BLaER1 treated with 17β-estradiol and CSF1 and Interleukin-3, amounts not matched to agents 10 nM and 100 nM (cell line): ENCODE data around the gene FAM13B.
"Not testable (repeated sequence)": the region's sequence is repeated elsewhere in the genome, so short reads cannot be mapped to it uniquely, and the experiment has no call there.

Source experiments
- H3K27ac ChIP-seq, 11 experiments: shearing (Covaris generic); formaldehyde crosslinking; 2 replicates each; pipeline ENCODE4 v1.8.1; 2022
- H3K27me3 ChIP-seq, 11 experiments: shearing (Covaris generic); formaldehyde crosslinking; 2 replicates each; pipeline ENCODE4 v1.8.1; 2022
- H3K36me3 ChIP-seq, 11 experiments: shearing (Covaris generic); formaldehyde crosslinking; 2 replicates each; pipeline ENCODE4 v1.8.1; 2022
- H3K4me1 ChIP-seq, 10 experiments: shearing (Covaris generic); formaldehyde crosslinking; 2 replicates each; pipeline ENCODE4 v1.8.1; 2022
- H3K4me2 ChIP-seq, 11 experiments: shearing (Covaris generic); formaldehyde crosslinking; 2 replicates each; pipeline ENCODE4 v1.8.1; 2022
- H3K4me3 ChIP-seq, 10 experiments: shearing (Covaris generic); formaldehyde crosslinking; 2 replicates each; pipeline ENCODE4 v1.8.1; 2022
- H3K9ac ChIP-seq, 11 experiments: shearing (Covaris generic); formaldehyde crosslinking; 2 replicates each; pipeline ENCODE4 v1.8.1; 2022
- H3K9me3 ChIP-seq, 11 experiments: shearing (Covaris generic); formaldehyde crosslinking; replicated peaks in 1 of 11; 2 replicates each; pipeline ENCODE4 v1.8.1; 2022
- H4K20me1 ChIP-seq, 11 experiments: shearing (Covaris generic); formaldehyde crosslinking; 2 replicates each; pipeline ENCODE4 v1.8.1; 2022
- Cebpa-rat ChIP-seq, 11 experiments: shearing (Covaris generic); IDR thresholded peaks; 2 replicates each; pipeline ENCODE4 v1.8.1; 2022

The FAM13B gene

DNA sequence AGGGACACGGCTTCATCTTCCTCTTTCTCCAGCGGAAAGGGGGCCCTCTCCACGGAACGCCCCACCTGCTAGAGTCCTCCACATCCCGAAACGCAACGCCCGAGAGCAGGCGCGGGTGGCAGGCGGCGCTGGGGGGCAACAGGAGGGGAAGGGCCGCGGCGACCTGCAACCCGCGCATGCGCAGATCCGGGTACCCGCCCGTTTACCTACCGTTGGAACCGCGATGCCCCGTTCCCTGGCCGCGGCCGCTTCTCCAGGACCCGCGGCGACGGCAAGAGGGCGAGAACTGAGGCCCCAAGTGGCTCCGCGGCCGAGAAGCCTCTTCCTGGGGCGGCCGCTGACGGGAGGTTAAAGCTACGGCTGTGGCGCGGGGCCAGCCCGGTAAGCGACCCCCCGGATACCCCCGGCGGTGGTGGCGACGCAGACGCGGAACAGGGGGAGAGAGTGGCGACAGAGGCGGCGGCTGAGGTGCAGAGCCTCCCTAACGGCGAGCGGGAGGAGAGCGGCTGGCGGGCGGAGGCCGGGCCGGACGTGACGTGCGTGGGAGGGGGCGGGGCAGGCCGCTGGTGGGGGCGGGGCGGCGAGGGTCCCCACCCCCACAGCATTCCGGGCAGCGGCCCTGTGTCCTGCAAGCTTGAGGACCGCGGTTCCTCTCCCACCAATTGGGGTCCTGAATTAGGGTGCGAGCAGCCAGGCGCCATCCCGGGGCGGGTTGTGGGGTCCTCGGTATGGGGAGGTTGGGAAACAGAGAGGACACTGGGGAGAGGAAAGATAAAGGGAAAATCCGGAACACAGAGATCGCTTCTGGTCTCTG is at the start of gene FAM13B:
TSS of gene FAM13B (minus strand) at position 508 of the 814 bp plus-strand sequence. CDS start 13,968 bp downstream, outside the sequence.
- Histone ChIP-seq H3K9ac (peak within 1 kb of the TSS; percentile 91 to 97 (median 95)), H3K4me3 (peak within 1 kb of the TSS; percentile 75 to 96 (median 93)), H3K27ac (peak within 1 kb of the TSS; percentile 94 to 98 (median 95)), H3K4me1 (peaks cover 44 to 61% (median 49%) of the 10 kb centered on the region in 10 experiments), H3K9me3 (peaks cover 0 to 2% (median under 1%) of the 10 kb centered on the region in 11 experiments; a peak in 5 of 22 replicates), H4K20me1 (peaks cover 43 to 50% (median 48%) of the 10 kb centered on the region in 11 experiments), H3K36me3 (peaks cover 0 to 15% (median 2%) of the 10 kb centered on the region in 11 experiments; a peak in 12 of 22 replicates), H3K27me3 (no peaks in the 10 kb centered on the region), H3K4me2 (peak within 1 kb of the TSS; percentile 86 to 95 (median 92))
- TF ChIP-seq Cebpa-rat (IDR thresholded peaks at IDR 0.05), result no peak

DNA sequence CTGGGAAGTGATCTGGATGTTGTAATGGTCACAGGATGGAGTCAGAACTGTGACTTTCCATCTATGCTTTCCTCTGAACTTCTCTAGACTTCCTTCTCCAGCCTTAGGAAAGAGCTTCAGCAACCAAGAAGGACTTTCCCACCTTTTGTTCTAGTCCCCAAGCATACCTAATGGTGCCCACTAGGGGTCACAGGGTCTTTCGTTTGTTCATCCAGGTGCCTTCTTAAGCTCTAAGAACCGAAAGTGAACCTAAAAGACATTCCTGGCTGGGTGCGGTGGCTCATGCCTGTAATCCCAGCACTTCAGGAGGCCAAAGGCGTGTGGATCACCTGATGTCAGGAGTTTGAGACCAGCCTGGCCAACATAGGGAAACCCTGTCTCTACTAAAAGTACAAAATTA is 49.2 kb upstream of the FAM13B start:
- no peak for TF ChIP-seq Cebpa-rat (IDR thresholded peaks at IDR 0.05)
- peak overlapping the region in 2 of 11 experiments; percentile 36 to 61; a peak in 2 of 22 replicates for H3K4me2 ChIP-seq

DNA sequence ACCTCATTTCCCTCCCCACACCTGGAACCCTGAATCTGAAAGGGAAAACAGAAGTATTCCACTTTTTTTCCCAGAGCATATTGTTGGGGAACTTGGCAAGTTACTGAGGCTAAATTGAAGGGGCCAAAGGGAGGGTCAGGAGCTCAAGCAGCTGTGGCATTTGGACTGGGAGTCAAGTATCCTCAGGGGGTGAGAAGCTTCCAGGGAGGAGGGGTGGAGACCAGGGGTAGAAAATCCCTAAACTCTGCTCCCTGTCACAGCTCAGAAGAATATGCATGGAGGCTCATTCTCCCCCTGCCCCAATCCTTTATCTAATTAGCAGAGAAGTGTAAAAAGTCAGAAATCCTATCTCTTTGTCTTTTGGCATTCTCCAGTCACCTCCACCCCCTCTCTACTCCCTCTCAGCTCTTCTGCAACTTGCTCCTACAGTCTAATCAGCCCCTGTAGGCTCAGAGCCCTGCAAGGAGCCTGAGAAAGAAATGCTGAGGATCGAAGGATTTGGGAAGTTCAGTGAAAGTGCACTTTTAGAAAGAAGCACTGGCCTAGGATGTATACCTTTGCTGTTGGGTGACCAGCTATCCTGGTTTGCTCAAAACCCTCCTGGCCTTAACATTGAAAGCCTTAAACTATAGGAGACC is 45.2 kb upstream of the FAM13B start:
- Histone ChIP-seq H3K4me1 (peaks cover 6 to 14% (median 11%) of the 10 kb centered on the region in 10 experiments; a peak in 15 of 20 replicates), H4K20me1 (no peaks in the 10 kb centered on the region), H3K4me2 (no peak overlapping the region), H3K36me3 (no peaks in the 10 kb centered on the region), H3K27me3 (no peaks in the 10 kb centered on the region), H3K27ac (no peak overlapping the region), H3K4me3 (no peak overlapping the region), H3K9me3 (no peaks in the 10 kb centered on the region), H3K9ac (no peak overlapping the region)
- no peak for TF ChIP-seq Cebpa-rat (IDR thresholded peaks at IDR 0.05)

More for the DNA sequence above, 49.2 kb upstream of the FAM13B start:
- no peaks in the 10 kb centered on the region for H3K9me3 ChIP-seq
- H3K4me3 ChIP-seq, result no peak overlapping the region
- H3K36me3 ChIP-seq, result no peaks in the 10 kb centered on the region
- H3K27me3 ChIP-seq, result no peaks in the 10 kb centered on the region
- no peak overlapping the region for H3K27ac ChIP-seq
- H3K4me1 ChIP-seq, result peaks cover 6 to 14% (median 11%) of the 10 kb centered on the region in 10 experiments; a peak in 15 of 20 replicates
- no peak overlapping the region for H3K9ac ChIP-seq
- H4K20me1 ChIP-seq, result no peaks in the 10 kb centered on the region

DNA sequence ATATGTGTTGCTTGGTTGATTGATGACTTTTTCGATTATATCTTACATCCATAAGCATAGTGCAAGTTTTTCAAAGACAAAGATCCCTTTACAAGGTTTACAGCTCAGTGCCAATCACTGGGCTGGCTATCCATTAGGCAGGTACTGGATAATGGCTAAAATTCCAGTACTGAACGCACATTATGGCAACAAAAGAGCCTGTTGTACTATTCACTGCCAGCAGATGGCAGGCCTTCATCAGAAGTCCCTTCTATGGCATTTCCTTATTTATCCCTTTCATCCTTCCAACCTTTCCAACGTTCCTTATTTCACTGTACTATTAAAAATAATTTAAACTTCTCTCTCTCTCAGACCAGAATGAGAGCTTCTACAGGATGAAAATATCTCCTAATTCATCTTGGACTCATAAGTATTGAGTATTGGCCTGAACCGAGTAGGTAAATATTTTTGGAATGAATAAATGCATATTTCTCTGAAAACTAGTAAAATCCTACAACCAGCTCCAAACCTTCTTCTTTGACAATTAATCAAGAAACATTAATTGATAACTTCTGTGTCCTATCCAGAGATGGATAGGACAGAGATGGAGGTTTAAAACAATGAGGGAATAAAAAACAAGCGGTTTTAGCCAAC is 44.3 kb upstream of the FAM13B start:
- no peaks in the 10 kb centered on the region for H3K36me3 ChIP-seq
- TF ChIP-seq Cebpa-rat (IDR thresholded peaks at IDR 0.05), result no peak
- no peak overlapping the region for H3K4me3 ChIP-seq
- H3K27ac ChIP-seq, result no peak overlapping the region
- no peaks in the 10 kb centered on the region for H3K9me3 ChIP-seq
- no peak overlapping the region for H3K4me2 ChIP-seq
- H3K9ac ChIP-seq, result no peak overlapping the region
- H3K27me3 ChIP-seq, result no peaks in the 10 kb centered on the region
- peaks cover 6 to 14% (median 11%) of the 10 kb centered on the region in 10 experiments; a peak in 15 of 20 replicates for H3K4me1 ChIP-seq
- no peaks in the 10 kb centered on the region for H4K20me1 ChIP-seq

DNA sequence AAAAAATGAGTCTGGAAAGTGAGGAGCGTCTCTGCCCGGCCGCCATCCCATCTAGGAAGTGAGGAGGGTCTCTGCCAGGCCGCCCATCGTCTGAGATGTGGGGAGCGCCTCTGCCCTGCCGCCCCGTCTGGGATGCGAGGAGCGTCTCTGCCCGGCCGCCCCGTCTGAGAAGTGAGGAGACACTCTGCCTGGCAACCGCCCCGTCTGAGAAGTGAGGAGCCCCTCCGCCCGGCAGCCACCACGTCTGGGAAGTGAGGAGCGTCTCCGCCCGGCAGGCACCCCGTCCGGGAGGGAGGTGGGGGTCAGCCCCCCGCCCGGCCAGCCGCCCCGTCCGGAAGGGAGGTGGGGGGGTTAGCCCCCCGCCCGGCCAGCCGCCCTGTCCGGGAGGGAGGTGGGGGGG is 37.1 kb upstream of the FAM13B start:
- not testable (repeated sequence) for H3K9me3 ChIP-seq, H3K4me3 ChIP-seq, H3K9ac ChIP-seq, H3K27ac ChIP-seq, H4K20me1 ChIP-seq, H3K4me1 ChIP-seq, H3K27me3 ChIP-seq, H3K4me2 ChIP-seq, H3K36me3 ChIP-seq

DNA sequence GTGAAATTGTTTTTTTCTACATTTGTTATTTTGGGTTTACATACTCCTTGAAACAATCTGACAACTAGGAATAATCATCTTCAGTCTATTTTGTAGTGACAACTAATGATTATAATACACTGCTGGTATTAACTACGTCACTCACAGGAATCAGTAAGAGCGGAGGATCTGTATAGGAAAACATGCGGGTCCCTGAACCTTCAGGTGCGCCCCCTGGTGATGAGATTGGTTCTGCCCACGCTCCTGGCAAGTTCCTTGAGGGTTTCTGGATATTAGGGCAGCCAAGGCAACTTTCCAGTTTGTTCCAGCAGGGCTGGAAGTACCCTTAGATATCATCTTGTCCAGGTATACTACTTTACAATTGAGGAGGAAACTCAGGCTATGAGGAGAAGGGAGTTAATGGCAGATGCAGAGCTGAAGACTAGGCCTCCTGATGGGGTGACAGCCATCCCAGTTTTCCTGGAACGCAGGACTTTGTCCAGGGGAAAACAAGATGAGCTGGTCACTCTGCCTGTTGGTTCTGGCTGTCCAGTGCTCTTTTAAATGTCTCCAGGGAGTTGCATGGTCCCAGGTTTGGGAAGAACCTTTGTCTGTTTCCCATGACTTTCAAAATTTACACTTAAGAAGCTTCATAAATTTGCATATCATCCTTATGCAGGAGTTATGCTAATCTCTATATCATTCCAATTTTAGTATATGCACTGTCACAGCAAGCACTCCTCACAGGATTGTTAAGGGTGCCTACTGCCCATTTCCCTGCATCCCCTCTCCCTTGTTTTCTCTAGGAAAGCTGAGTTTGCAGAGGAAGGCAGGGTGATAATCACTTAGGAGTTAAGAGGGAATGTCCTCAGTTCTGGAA is 36.1 kb upstream of the FAM13B start:
- no peaks in the 10 kb centered on the region for H3K9me3 ChIP-seq
- no peaks in the 10 kb centered on the region for H3K36me3 ChIP-seq
- H3K4me3 ChIP-seq, result no peak overlapping the region
- no peaks in the 10 kb centered on the region for H4K20me1 ChIP-seq
- no peaks in the 10 kb centered on the region for H3K27me3 ChIP-seq
- no peak for TF ChIP-seq Cebpa-rat (IDR thresholded peaks at IDR 0.05)
- H3K9ac ChIP-seq, result no peak overlapping the region
- no peak overlapping the region for H3K27ac ChIP-seq
- no peaks in the 10 kb centered on the region for H3K4me1 ChIP-seq
- H3K4me2 ChIP-seq, result no peak overlapping the region

DNA sequence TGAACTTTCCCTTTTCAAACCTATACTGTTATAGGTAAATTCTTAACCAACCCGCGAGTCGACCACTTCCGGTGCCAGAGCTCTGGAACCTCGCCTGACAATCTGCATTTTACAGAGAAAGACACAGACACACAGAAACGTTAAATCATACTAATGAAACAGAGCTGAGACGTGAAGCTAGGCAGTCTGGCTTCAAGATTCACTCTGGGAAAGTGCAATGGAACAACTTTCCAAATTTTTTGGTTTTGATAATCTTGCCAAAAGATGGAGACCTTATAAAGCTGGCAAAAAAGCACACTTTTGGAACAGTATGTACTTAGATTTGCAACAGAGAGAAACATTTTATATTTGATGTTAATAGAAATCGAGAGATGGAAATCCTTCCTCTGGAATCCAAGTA is 35.1 kb upstream of the FAM13B start:
- H3K36me3 ChIP-seq, result no peaks in the 10 kb centered on the region
- no peaks in the 10 kb centered on the region for H3K27me3 ChIP-seq
- H3K27ac ChIP-seq, result no peak overlapping the region
- TF ChIP-seq Cebpa-rat (IDR thresholded peaks at IDR 0.05), result no peak
- H4K20me1 ChIP-seq, result no peaks in the 10 kb centered on the region
- H3K4me2 ChIP-seq, result no peak overlapping the region
- no peaks in the 10 kb centered on the region for H3K4me1 ChIP-seq
- H3K9ac ChIP-seq, result no peak overlapping the region
- no peak overlapping the region for H3K4me3 ChIP-seq
- no peaks in the 10 kb centered on the region for H3K9me3 ChIP-seq

DNA sequence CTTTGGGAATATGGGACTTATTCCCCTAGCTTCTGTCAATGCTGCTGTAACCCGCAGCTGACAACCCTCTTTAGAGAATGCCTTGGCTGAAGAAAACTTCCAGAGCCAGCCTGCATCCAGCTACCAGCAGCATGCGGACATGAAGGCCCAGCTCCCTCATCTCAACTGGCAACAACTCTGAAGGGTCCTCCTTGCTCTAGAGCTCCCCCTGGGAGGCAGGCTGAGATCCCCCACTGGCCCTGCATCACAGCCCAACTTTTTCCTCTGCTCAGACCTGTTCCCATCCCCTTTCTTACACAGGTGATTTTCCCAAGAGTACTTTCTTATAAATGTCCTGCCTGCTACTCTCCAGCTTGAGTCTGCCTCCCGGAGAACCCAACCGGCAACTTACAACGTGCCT is 32.2 kb upstream of the FAM13B start:
- H3K36me3 ChIP-seq, result no peaks in the 10 kb centered on the region
- no peaks in the 10 kb centered on the region for H3K4me1 ChIP-seq
- no peak overlapping the region for H3K9ac ChIP-seq
- H3K27me3 ChIP-seq, result no peaks in the 10 kb centered on the region
- H3K4me3 ChIP-seq, result no peak overlapping the region
- no peak overlapping the region for H3K4me2 ChIP-seq
- no peaks in the 10 kb centered on the region for H3K9me3 ChIP-seq
- no peak overlapping the region for H3K27ac ChIP-seq
- TF ChIP-seq Cebpa-rat (IDR thresholded peaks at IDR 0.05), result no peak
- no peaks in the 10 kb centered on the region for H4K20me1 ChIP-seq

DNA sequence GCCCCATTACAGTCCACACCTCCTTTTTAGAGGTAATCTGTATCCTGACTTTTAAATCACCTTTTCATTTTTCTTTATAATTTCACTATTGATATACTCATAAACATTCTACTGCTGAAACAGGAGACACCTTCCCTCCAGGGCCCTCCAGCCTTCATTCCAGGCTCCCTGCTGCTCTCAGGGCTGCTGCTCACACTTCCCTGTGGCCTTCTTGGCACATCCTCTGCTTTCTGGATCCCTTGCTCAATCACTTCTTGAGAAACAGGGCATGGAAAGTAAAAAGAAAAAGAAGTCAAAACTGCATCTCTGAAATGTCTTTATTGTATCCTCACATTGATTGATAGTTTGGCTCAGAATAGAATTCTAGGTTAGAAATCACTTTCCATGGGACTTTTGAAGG is 31.6 kb upstream of the FAM13B start:
- no peak overlapping the region for H3K4me2 ChIP-seq
- no peaks in the 10 kb centered on the region for H3K27me3 ChIP-seq
- H3K27ac ChIP-seq, result no peak overlapping the region
- H3K4me1 ChIP-seq, result no peaks in the 10 kb centered on the region
- no peaks in the 10 kb centered on the region for H4K20me1 ChIP-seq
- no peak overlapping the region for H3K9ac ChIP-seq
- TF ChIP-seq Cebpa-rat (IDR thresholded peaks at IDR 0.05), result no peak
- no peak overlapping the region for H3K4me3 ChIP-seq
- no peaks in the 10 kb centered on the region for H3K9me3 ChIP-seq
- no peaks in the 10 kb centered on the region for H3K36me3 ChIP-seq
